Keratinocyte (primary cell): ENCODE results near the gene S100P. TPM values are rescaled to one million over a fixed set of nuclear protein-coding genes. Genes with fewer than 3 reads are reported as not detected.

ENCODE experiments used
- DNase-seq: peaks from one replicate; pipeline ENCODE4 v3.0.0-alpha.2; 2011; ENCODE audit warnings: low read depth, missing footprints, low spot score
- FAIRE-seq: peaks from 2 replicates; lab custom pipeline; 2011; peaks lifted over from hg19 to GRCh38; lab: Jason Lieb, UNC
- H2AFZ ChIP-seq: 2 replicates; pipeline ENCODE4 v1.6.0; 2012; ENCODE audit warnings: low read length, control low read depth, inconsistent platforms; ENCODE audit not compliant: control insufficient read depth
- H3K27ac ChIP-seq: 2 replicates; pipeline ENCODE4 v1.5.1; 2011; ENCODE audit warnings: low read length; ENCODE audit not compliant: control insufficient read depth, insufficient read depth
- H3K27me3 ChIP-seq: 3 replicates; pipeline ENCODE4 v1.6.0; 2011; ENCODE audit warnings: low read length; ENCODE audit not compliant: control insufficient read depth, insufficient read depth; ENCODE audit errors: extremely low read depth
- H3K36me3 ChIP-seq, 2 experiments: 2 replicates in 1 of 2; 3 replicates in 1 of 2; pipeline ENCODE4 v1.5.1; 2011; ENCODE audit warnings: low read length in 2 of 2, mild to moderate bottlenecking in 1 of 2; ENCODE audit not compliant: control insufficient read depth in 2 of 2, insufficient read depth in 2 of 2; ENCODE audit errors: extremely low read depth in 1 of 2
- H3K4me1 ChIP-seq: 3 replicates; pipeline ENCODE4 v1.5.1; 2011; ENCODE audit warnings: low read length; ENCODE audit not compliant: control insufficient read depth, insufficient read depth; ENCODE audit errors: extremely low read depth
- H3K4me2 ChIP-seq: 3 replicates; pipeline ENCODE4 v1.6.0; 2011; ENCODE audit warnings: low read depth, low read length; ENCODE audit not compliant: control insufficient read depth, insufficient read depth; ENCODE audit errors: extremely low read depth
- H3K4me3 ChIP-seq, 3 experiments: fragments of 200-600 bp in 1 of 3; sonication (generic) in 1 of 3; 2 replicates in 2 of 3; 3 replicates in 1 of 3; pipeline ENCODE4 v1.5.1; 2011 to 2016; ENCODE audit warnings: low read length in 3 of 3, mild to moderate bottlenecking in 3 of 3, control low read depth in 2 of 3, inconsistent platforms in 1 of 3, low read depth in 1 of 3, mixed read lengths in 1 of 3, mixed run types in 1 of 3, moderate library complexity in 1 of 3; ENCODE audit not compliant: control insufficient read depth in 2 of 3, insufficient read depth in 2 of 3; ENCODE audit errors: extremely low read depth in 1 of 3
- H3K79me2 ChIP-seq: 2 replicates; pipeline ENCODE4 v1.6.0; 2012; ENCODE audit warnings: low read length; ENCODE audit not compliant: control insufficient read depth, insufficient read depth
- H3K9ac ChIP-seq: 3 replicates; pipeline ENCODE4 v1.6.0; 2011; ENCODE audit warnings: low read length; ENCODE audit not compliant: control insufficient read depth, insufficient read depth; ENCODE audit errors: extremely low read depth
- H3K9me1 ChIP-seq: 3 replicates; pipeline ENCODE4 v1.6.0; 2011; ENCODE audit warnings: low read length; ENCODE audit not compliant: control insufficient read depth, insufficient read depth; ENCODE audit errors: extremely low read depth
- H3K9me3 ChIP-seq: 2 replicates; pipeline ENCODE4 v1.5.1; 2012; ENCODE audit warnings: low read depth, low read length; ENCODE audit not compliant: control insufficient read depth
- H4K20me1 ChIP-seq: 3 replicates; pipeline ENCODE4 v1.6.0; 2011; ENCODE audit warnings: low read length; ENCODE audit not compliant: control insufficient read depth, insufficient read depth; ENCODE audit errors: extremely low read depth
- EZH2 ChIP-seq: IDR thresholded peaks from one replicate; pipeline ENCODE4 v1.6.1; 2012; ENCODE audit warnings: inconsistent platforms, mild to moderate bottlenecking, low read length, moderate library complexity
- dilution Hi-C: fragments of 300-500 bp; cut with MboI; formaldehyde crosslinking; loops from one replicate; pipeline ENCODE4 v1.7.0; 2020; ENCODE audit warnings: low sequenced_read_pairs; ENCODE audit not compliant: extremely low pct_ligation_motif_present
- polyA plus RNA-seq, 5 experiments: library from polyadenylated mRNA; depleted of rRNA in 3 of 5; stranded (reverse) in 3 of 5; stranded (forward) in 1 of 5; unstranded in 1 of 5; fragments of >200 nt; gene quantifications; 1 replicate in 1 of 5; 2 replicates in 3 of 5; 3 replicates in 1 of 5; pipeline versions ENCODE4 v1.2.1 to v1.2.3, GENCODE V29; 2011 to 2012; ENCODE audit warnings: missing spikeins in 2 of 5, low read depth in 1 of 5, low replicate concordance in 1 of 5
- TF ChIP-seq, protein P1 (sequence below), 3 experiments: IDR thresholded peaks in 1 of 3; conservative IDR thresholded peaks in 1 of 3; optimal IDR thresholded peaks in 1 of 3; 2 replicates in 2 of 3; 3 replicates in 1 of 3; pipeline versions ENCODE3 to v1.5.1; 2011; ENCODE audit warnings: low read length in 3 of 3, mild to moderate bottlenecking in 3 of 3, moderate library complexity in 2 of 3, control low read depth in 1 of 3, inconsistent platforms in 1 of 3; ENCODE audit not compliant: insufficient read depth in 2 of 3; ENCODE audit errors: extremely low read depth in 1 of 3

Gene S100P
- polyA plus RNA-seq, 1 donor (not counting 4 experiments of a cell fraction or from before 2014, with no cell fraction given) = 1.7 TPM

- Histone ChIP-seq H3K4me1 (peaks cover 9% of the 10 kb centered on the region), H3K4me2 (peak overlapping the region; percentile 41), H4K20me1 (no peaks in the 10 kb centered on the region), H3K9ac (peak overlapping the region; percentile 28), H3K36me3 (no peaks in the 10 kb centered on the region), H3K27ac (no peak overlapping the region), H2AFZ (peak overlapping the region; percentile 56), H3K79me2 (no peaks in the 10 kb centered on the region), H3K27me3 (no peaks in the 10 kb centered on the region), H3K9me3 (no peaks in the 10 kb centered on the region), H3K4me3 (peak overlapping the region in 1 of 3 experiments; percentile 13), H3K9me1 (no peaks in the 10 kb centered on the region)
- FAIRE-seq (peak; percentile 32), DNase-seq (no peak)
- dilution Hi-C loops = no loop called here
- no peak for TF ChIP-seq EZH2
- TF ChIP-seq, protein P1, sequence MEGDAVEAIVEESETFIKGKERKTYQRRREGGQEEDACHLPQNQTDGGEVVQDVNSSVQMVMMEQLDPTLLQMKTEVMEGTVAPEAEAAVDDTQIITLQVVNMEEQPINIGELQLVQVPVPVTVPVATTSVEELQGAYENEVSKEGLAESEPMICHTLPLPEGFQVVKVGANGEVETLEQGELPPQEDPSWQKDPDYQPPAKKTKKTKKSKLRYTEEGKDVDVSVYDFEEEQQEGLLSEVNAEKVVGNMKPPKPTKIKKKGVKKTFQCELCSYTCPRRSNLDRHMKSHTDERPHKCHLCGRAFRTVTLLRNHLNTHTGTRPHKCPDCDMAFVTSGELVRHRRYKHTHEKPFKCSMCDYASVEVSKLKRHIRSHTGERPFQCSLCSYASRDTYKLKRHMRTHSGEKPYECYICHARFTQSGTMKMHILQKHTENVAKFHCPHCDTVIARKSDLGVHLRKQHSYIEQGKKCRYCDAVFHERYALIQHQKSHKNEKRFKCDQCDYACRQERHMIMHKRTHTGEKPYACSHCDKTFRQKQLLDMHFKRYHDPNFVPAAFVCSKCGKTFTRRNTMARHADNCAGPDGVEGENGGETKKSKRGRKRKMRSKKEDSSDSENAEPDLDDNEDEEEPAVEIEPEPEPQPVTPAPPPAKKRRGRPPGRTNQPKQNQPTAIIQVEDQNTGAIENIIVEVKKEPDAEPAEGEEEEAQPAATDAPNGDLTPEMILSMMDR (optimal IDR thresholded peaks at IDR 0.05 in 1 of 3, IDR thresholded peaks at IDR 0.05 in 1 of 3, conservative IDR thresholded peaks at IDR 0.05 in 1 of 3; ENCODE audit: extremely low read depth in 1 of 3, insufficient read depth in 2 of 3, low read length in 3 of 3) = no peak
Observed at GRCh38 chr4:6732441-6733357, 39.0 kb downstream of the S100P start.

DNA sequence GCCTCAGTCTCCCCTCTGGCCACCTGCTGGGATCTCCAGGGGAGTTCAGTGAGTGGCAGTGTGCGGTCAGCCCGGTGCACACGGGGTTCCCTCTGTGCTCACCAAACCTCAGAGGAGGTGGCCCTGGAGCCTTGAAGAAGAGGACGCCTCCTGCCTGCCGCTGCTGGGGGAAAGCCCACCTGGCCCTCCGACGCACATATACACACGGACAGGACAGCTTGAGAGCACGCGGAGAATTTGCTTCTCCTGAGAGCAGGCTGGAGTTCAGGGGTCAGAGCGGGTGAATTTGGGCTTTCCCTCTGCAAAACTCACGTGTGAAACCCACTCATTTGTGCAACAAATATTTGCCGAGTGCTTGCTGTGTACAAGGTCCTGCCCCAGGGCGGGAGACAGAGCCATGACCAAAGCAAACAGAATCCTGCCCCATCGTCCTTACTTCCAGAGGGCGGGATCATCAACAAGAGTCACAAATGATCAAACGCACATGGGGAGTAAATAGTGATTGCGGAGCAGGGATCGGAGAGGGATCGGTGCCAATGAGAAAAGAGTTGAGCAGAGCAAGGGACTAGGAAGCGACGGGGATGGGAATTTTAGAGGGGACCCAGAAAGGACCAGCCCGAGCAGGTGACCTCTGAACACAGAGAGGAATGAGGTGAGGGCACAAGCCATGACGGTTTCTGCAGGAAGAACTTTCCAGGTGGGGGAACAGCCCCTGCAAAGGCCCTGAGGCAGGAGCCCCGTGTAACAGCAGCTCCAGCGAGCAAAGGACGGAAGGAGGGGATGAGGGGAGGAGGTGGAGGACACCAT, 39.9 kb downstream of the S100P start:
- Histone ChIP-seq H3K9me3 (no peaks in the 10 kb centered on the region), H3K79me2 (no peaks in the 10 kb centered on the region), H3K27ac (no peak overlapping the region), H2AFZ (no peak overlapping the region), H3K36me3 (no peaks in the 10 kb centered on the region), H3K27me3 (no peaks in the 10 kb centered on the region), H4K20me1 (no peaks in the 10 kb centered on the region), H3K9ac (no peak overlapping the region), H3K4me2 (no peak overlapping the region), H3K4me3 (no peak overlapping the region), H3K4me1 (peaks cover 9% of the 10 kb centered on the region), H3K9me1 (no peaks in the 10 kb centered on the region)
- FAIRE-seq (no peak), DNase-seq (no peak)
- TF ChIP-seq, protein P1 (optimal IDR thresholded peaks at IDR 0.05 in 1 of 3, IDR thresholded peaks at IDR 0.05 in 1 of 3, conservative IDR thresholded peaks at IDR 0.05 in 1 of 3; ENCODE audit: extremely low read depth in 1 of 3, insufficient read depth in 2 of 3, low read length in 3 of 3) = no peak
- TF ChIP-seq EZH2 = no peak
- dilution Hi-C loops = no loop called here
